Kidney (tissue), 14 donors: ENCODE results near the gene PPP1R9B. TPM values are rescaled to one million over a fixed set of nuclear protein-coding genes. Genes with fewer than 3 reads are reported as not detected.
A peak's percentile ranks its signal among the peaks of the same experiment; 100 is the strongest.

Experiments used
- DNase-seq, 5 donors: peaks; one replicate each; pipeline ENCODE4 v3.0.0-alpha.2; 2013 to 2020
- FAIRE-seq: peaks from 2 replicates; lab custom pipeline; 2012; peaks lifted over from hg19 to GRCh38; lab: Jason Lieb, UNC
- H3K27ac ChIP-seq, 2 donors: one replicate each; pipeline ENCODE4 v1.7.0; 2013; ENCODE audit warnings: low read depth in 2 of 2, low read length in 2 of 2, inconsistent platforms in 1 of 2
- H3K27me3 ChIP-seq: one replicate; pipeline ENCODE4 v1.7.1; 2013; ENCODE audit warnings: low read length, inconsistent platforms; ENCODE audit not compliant: control insufficient read depth, insufficient read depth
- H3K36me3 ChIP-seq, 3 donors: one replicate each; pipeline versions ENCODE4 v1.7.0 to v1.7.1; 2013; ENCODE audit warnings: low read length in 3 of 3, control low read depth in 1 of 3, inconsistent platforms in 1 of 3; ENCODE audit not compliant: insufficient read depth in 3 of 3, control insufficient read depth in 2 of 3
- H3K4me1 ChIP-seq, 3 donors: one replicate each; pipeline versions ENCODE4 v1.7.0 to v1.7.1; 2013; ENCODE audit warnings: low read length in 3 of 3, inconsistent platforms in 1 of 3, low read depth in 1 of 3; ENCODE audit not compliant: control insufficient read depth in 2 of 3, insufficient read depth in 2 of 3
- H3K4me3 ChIP-seq, 3 donors: one replicate each; pipeline versions ENCODE4 v1.7.0 to v1.8.1; 2013; ENCODE audit warnings: low read length in 3 of 3, control low read depth in 1 of 3, inconsistent platforms in 1 of 3
- H3K9ac ChIP-seq, 3 donors: one replicate each; pipeline versions ENCODE4 v1.7.0 to v1.7.1; 2013; ENCODE audit warnings: low read length in 3 of 3, control low read depth in 1 of 3, inconsistent platforms in 1 of 3
- H3K9me3 ChIP-seq, 3 donors: one replicate each; pipeline versions ENCODE4 v1.7.0 to v1.7.1; 2013; ENCODE audit warnings: low read length in 3 of 3, control low read depth in 1 of 3, inconsistent platforms in 1 of 3; ENCODE audit not compliant: control insufficient read depth in 2 of 3, insufficient read depth in 1 of 3
- CTCF ChIP-seq: IDR thresholded peaks from 3 replicates; pipeline ENCODE4 v1.5.1; 2012; ENCODE audit warnings: mild to moderate bottlenecking, moderate library complexity, borderline replicate concordance; ENCODE audit not compliant: insufficient read depth; ENCODE audit errors: extremely low read depth
- intact Hi-C: fragments of 100-400 bp; cut with DNase I; formaldehyde crosslinking; loops from one replicate; pipeline ENCODE4 v1.11.1; 2022
- polyA plus RNA-seq: library from polyadenylated mRNA; stranded (reverse); fragments of 350-450 nt; fragmentation: Illumina TruSeq; extraction: RNeasy Lipid Tissue Mini Kit (QIAGEN cat#74804); gene quantifications from one replicate; pipeline ENCODE4 v1.2.3, GENCODE V29; 2014; ENCODE audit warnings: low read depth, low replicate concordance; ENCODE audit not compliant: insufficient read depth
- total RNA-seq: library from RNA; stranded (reverse); fragmentation: NEBNext Ultra II Directional; extraction: Animal tissue kit (Norgen Biotek cat#: 25700); gene quantifications from one replicate; pipeline ENCODE4 v1.2.1, GENCODE V29; 2021
- donor health status: control.
- donor health status: control.
- donor health status: control.
- donor health status: control.
- donor health status: control.
- donor health status: DM: yes; HTN: yes; CAD: no.
- donor health status: Normal renal cell carcinoma (clear cell type).

The PPP1R9B gene
- total and polyA plus RNA-seq, 2 donors from 2014 or later, result 17.1 to 64.4 TPM

DNA sequence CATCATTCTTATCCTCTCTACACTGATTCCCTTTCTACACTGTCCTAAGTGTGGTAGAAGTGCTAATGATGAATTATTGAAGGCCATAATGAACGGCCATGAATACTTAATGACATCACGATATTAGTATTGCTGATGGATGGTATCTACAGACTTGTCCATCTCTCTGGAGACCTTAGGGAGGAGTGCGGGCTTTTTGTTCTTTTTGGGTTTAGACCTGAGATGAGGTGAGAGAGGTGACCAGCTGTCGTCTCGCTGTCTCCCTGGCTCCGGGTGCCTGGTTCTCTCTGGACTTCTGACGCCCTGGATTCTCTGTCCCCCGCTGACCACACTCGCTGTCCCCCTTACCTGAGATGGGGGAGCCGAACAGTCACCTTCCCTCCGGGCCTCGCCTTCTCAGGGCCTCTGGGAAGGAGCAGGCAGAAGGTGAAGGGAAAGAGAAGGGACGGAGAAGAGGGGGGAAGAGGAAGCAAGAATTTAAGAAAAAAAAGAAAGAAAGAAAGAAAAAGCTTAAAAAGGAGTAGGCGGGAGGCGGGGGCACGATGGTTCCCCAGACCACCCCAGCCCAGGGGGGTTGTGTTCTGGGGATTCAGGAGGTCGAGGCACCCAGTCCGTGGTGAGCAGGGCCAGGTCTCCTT is 32.4 kb upstream of the PPP1R9B start:
- DNase-seq, result peak in 1 of 5 donors; percentile 40
- Histone ChIP-seq H3K27me3 (no peaks in the 10 kb centered on the region), H3K4me1 (peaks cover 0 to 9% (median 7%) of the 10 kb centered on the region in 3 donors), H3K4me3 (no peak overlapping the region), H3K9ac (no peak overlapping the region), H3K9me3 (no peaks in the 10 kb centered on the region), H3K36me3 (no peaks in the 10 kb centered on the region), H3K27ac (no peak overlapping the region)
- no peak for TF ChIP-seq CTCF
- intact Hi-C loops, result no loop called here
- FAIRE-seq, result no peak

- intact Hi-C loops, result no loop called here
- FAIRE-seq (no peak), DNase-seq (peak in 3 of 5 donors; percentile 37 to 56 (median 43))
- Histone ChIP-seq H3K9me3 (no peaks in the 10 kb centered on the region), H3K4me3 (no peak overlapping the region), H3K4me1 (peaks cover 0 to 19% (median 12%) of the 10 kb centered on the region in 3 donors), H3K27ac (no peak overlapping the region), H3K36me3 (no peaks in the 10 kb centered on the region), H3K27me3 (no peaks in the 10 kb centered on the region), H3K9ac (no peak overlapping the region)
- no peak for TF ChIP-seq CTCF
Measured at GRCh38 chr17:50181591-50182560, 31.4 kb upstream of the PPP1R9B start.

GRCh38 chr17:50181144-50181543 is 30.7 kb upstream of the PPP1R9B start:
- Histone ChIP-seq H3K36me3 (no peaks in the 10 kb centered on the region), H3K27ac (no peak overlapping the region), H3K9ac (no peak overlapping the region), H3K4me3 (no peak overlapping the region), H3K9me3 (no peaks in the 10 kb centered on the region), H3K4me1 (peaks cover 0 to 19% (median 12%) of the 10 kb centered on the region in 3 donors), H3K27me3 (no peaks in the 10 kb centered on the region)
- intact Hi-C loops, result no loop called here
- FAIRE-seq, result no peak
- DNase-seq, result peak in 3 of 5 donors; percentile 33 to 56 (median 49)
- TF ChIP-seq CTCF, result no peak
